CD4-positive, alpha-beta T cell treated with Interleukin-17A for 1 hour (primary cell): ENCODE data around the gene PLEKHA4.
"Not testable (repeated sequence)": the region's sequence is repeated elsewhere in the genome, so short reads cannot be mapped to it uniquely, and the experiment has no call there.

Experiments
- DNase-seq: peaks from one replicate; pipeline ENCODE4 v3.0.0-alpha.2; 2020

PLEKHA4 gene, protein sequence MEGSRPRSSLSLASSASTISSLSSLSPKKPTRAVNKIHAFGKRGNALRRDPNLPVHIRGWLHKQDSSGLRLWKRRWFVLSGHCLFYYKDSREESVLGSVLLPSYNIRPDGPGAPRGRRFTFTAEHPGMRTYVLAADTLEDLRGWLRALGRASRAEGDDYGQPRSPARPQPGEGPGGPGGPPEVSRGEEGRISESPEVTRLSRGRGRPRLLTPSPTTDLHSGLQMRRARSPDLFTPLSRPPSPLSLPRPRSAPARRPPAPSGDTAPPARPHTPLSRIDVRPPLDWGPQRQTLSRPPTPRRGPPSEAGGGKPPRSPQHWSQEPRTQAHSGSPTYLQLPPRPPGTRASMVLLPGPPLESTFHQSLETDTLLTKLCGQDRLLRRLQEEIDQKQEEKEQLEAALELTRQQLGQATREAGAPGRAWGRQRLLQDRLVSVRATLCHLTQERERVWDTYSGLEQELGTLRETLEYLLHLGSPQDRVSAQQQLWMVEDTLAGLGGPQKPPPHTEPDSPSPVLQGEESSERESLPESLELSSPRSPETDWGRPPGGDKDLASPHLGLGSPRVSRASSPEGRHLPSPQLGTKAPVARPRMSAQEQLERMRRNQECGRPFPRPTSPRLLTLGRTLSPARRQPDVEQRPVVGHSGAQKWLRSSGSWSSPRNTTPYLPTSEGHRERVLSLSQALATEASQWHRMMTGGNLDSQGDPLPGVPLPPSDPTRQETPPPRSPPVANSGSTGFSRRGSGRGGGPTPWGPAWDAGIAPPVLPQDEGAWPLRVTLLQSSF

DNA sequence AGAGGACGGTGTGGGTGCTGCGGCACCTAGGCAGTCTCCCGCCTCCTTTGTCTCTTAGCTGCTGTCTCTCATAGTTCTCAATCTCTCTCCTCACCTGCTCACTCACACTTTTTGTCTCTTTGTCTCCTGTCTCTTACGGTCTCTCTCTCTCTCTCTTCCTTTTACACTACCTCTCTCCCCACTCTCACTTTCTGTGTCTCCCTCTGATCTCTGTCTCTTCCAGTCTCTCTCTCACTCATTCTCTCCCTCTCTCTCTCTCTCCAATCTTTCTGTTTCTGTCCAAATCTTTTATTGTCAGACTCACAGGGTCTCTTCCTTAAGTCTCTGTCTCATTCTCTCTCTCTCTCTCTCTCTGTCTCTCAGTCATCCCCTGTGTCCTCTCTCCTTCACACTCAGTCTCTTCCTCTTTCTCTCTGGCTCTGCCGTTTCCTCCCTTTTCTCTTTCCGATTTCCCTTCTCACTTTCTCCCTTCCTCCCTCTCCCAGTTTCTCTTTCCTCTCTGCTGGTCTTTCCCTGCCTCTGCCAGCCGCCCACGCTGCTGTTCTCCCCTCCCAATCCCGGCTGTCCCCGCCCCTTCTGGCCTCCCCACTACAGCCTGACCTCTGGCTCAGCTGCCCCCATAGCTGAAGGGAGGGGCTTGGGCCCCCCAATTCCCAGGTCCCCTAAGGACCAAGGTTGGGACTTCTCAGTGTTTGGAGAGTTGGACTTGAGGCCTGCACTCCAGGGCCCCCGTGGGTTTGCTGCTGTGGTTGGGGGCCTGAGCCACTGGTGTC is at the start of gene PLEKHA4:
PLEKHA4 (minus strand) TSS at position 504 of the 773 bp plus-strand sequence. CDS start 997 bp downstream, outside the sequence.
- no peak for DNase-seq

DNA sequence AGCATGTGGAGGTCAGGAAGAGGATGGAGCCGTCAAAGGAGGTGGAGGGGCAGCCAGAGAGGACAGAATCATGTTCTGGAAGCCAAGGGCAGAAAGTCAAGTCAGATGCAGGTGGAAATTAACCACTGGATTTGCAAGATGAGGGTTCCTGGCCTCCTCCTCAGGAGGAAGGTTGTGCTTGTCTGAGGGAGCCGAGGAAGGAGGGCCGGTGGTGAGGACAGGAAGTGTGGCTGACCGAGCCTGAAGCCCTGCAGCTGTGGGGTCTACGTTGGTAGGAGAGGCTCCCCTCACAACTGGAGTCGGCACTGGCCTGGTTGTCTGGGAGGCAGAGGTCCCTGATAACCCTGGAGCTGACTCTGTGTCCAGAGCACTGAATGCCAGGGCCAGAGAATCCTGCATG is 49.7 kb upstream of the PLEKHA4 start:
- DNase-seq, result no peak

DNA sequence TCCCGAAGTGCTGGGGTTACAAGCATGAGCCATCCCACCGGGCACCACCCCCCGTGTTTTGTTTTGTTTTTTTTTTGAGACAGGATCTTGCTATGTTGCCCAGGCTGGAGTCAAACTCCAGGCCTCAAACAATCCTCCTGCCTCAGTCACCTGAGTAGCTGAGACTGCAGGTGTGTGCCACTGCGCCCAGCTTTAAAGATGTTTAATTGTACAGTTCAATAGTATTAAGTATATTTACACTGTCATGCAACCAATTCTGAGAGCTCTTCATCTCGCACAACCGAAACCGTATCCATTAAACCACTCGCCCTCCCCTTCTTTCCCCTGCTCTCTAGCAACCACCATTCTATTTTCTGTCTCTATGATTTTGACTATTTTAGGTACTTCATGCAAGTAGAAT is 47.3 kb upstream of the PLEKHA4 start:
- no peak for DNase-seq

DNA sequence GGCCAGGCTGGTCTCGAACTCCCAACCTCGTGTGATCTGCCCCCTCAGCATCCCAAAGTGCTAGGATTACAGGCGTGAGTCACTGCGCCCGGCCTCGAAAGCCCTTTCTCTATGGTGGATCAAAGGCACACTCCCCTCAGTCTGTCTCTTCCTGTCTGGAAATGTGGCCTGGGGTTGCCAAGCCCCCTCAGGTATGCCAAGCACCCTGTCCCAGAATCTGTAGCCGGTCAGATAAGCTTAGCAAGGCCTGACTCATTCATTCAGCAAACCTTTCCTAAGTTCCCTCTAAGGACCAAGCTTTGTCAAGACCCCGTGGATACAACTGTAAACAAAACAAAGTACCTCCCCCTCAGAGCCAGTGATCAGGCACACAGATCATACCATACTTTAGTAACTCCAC is 45.8 kb upstream of the PLEKHA4 start:
- DNase-seq, result no peak

DNA sequence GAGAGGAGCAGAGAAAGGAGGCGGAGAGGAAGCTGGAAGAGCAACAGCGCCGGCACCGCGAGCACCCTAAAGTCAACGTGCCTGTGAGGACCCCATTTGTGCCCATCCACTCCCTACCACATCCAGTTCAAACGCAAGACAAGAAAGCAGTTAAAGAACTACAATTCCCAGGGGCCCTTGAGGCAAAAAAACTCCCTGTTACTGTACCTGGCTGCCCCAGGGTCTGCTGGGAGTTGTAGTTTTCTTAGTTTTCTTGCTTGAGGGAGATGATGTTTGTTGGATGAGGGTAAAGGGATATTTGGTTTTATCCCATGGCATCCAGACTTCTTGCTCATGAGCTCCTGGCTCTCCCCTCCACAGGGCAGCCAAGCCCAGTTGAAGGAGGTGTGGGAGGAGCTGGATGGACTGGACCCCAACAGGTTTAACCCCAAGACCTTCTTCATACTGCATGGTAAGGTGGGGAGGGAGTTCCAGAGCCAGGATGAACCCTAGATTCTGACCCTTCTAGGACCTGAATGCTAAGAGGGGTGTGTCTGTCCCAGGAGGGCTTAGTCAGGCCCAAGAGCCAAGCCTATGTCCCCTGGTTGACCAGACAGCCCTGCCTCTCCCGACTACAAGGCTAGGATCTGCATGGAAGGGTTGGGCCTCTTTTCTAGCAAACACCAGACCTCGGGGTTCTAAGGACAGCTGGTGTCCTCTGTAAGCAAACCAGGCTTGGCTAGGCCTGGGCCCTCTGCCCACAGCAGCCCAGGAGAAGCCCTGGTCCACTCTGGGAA is 44.9 kb upstream of the PLEKHA4 start:
- peak; percentile 49 for DNase-seq

DNA sequence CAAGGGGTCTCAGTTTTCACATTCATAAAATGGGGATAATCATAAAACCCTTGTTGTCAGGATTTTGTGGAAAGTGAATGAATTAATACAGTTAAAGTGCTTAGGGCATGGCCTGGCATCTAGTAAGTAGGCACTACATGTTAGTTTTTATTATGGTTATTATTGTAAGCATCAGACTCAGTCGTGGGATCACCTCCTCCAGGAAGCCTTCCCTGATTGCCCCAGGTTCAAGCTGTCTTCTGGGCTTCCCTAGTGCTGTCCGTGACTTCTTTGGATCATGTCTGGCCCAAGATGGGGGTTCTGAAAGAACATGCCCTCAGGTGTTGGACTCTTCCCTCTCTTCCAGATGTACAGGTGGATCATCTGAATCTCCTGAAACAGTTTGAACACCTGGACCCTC is 42.4 kb upstream of the PLEKHA4 start:
- no peak for DNase-seq

DNA sequence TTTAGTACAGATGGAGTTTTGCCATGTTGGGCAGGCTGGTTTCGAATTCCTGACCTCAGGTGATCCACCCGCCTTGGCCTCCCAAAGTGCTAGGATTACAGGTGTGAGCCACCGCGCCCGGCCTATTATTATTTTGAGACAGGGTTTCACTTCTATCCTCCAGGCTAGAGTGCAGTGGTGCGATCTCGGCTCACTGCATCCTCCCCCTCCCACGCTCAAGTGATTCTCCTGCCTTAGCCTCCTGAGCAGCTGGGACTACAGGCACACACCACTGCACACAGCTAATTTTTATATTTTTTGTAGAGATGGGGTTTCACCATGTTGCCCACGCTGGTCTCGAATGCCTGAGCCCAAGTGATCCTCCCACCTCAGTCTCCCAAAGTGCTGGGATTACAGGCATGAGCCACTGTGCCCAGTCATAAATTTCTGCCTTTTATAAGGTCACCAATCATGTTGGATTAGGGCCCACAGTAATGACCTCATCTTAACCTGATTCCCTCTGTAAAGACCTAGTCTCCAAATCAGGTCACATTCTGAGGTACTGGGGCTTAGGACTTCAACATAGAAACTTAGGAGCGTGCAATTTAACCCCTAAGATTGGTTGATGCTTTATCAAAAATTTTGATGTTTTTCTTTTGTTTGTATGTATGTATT is 41.1 kb upstream of the PLEKHA4 start:
- DNase-seq, result not testable (repeated sequence)

DNA sequence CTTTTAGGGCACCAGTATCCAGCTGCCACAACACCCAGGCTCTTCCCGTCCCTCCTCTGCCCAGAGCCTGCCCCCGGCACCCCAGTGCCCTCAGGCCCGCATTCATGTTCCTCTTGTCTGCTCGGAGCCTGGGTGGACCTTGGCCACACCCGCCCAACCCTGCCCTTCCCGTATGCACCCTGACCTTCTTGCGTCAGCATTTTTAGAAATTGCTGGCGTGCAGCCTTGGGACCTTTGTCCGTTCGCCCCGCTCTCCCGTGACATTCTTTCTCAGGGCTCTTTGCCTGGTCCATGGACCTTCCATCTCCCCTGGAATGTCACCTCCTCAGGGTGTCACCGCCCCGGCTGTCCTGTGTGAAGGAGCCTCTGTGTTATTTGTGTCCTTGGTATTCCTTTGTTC is 39.3 kb upstream of the PLEKHA4 start:
- no peak for DNase-seq

DNA sequence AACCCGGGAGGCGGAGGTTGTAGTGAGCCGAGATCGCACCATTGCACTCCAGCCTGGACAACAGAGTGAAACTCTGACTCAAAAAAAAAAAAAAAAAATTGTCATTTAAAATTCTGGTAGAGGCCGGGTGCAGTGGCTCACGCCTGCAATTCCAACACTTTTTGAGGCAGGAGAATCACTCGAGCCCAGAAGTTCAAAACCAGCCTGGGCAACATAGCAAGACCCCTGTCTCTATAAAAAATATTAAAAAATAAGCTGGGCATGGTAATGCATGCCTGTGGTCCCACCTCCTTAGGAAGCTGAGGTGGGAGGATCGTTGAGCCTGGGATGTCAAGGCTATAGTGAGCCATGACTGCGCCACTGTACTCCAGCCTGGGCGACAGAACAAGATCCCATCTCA is 37.9 kb upstream of the PLEKHA4 start:
- DNase-seq, result no peak

DNA sequence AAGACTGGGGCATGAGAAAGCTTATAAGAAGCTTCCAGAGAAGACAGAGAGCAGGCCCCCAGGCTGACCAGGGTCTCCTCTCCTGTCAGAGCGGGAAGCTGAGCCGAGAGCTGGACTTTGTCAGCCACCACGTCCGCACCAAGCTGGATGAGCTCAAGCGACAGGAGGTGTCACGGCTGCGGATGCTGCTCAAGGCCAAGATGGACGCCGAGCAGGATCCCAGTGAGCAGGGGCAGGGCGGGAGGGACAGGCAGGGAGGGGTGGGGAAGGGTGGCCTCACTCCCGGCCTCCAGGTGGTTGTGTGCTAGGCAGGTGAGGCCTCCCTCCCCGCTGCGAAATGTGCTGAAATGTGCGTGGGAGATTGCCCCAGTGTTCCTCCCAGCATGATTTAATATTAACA is 37.2 kb upstream of the PLEKHA4 start:
- no peak for DNase-seq

DNA sequence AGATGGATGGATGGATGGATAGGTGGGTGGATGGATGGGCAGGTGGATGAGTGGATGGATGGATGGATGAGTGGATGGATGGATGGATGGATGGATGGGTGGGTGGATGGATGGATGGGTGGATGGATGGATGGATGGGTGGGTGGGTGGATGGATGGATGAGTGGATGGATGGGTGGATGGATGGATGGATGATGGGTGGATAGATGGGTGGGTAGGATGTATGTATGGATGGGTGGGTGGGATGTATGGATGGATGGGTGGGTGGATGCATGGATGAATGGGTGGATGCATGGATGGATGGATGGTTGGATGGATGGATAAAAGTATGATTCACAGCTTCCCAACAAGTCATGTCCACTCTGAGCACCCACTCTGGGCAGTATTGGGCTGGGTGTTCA is 35.4 kb upstream of the PLEKHA4 start:
- not testable (repeated sequence) for DNase-seq

DNA sequence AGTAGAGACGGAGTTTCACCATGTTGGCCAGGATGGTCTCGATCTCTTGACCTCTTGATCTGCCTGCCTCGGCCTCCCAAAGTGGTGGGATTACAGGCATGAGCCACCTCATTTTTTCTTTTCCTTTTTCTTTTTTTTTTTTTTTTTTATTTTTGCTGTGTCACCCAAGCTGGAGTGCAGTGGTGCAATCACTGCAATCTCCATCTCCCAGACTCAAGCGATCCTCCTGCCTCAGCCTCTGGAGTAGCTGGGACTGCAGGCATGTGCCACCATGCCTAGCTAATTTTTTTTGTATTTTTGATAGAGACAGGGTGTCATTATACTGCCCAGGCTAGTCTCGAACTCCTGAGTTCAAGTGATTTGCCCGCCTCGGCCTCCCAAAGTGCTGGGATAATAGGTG is 33.9 kb upstream of the PLEKHA4 start:
- not testable (repeated sequence) for DNase-seq

DNA sequence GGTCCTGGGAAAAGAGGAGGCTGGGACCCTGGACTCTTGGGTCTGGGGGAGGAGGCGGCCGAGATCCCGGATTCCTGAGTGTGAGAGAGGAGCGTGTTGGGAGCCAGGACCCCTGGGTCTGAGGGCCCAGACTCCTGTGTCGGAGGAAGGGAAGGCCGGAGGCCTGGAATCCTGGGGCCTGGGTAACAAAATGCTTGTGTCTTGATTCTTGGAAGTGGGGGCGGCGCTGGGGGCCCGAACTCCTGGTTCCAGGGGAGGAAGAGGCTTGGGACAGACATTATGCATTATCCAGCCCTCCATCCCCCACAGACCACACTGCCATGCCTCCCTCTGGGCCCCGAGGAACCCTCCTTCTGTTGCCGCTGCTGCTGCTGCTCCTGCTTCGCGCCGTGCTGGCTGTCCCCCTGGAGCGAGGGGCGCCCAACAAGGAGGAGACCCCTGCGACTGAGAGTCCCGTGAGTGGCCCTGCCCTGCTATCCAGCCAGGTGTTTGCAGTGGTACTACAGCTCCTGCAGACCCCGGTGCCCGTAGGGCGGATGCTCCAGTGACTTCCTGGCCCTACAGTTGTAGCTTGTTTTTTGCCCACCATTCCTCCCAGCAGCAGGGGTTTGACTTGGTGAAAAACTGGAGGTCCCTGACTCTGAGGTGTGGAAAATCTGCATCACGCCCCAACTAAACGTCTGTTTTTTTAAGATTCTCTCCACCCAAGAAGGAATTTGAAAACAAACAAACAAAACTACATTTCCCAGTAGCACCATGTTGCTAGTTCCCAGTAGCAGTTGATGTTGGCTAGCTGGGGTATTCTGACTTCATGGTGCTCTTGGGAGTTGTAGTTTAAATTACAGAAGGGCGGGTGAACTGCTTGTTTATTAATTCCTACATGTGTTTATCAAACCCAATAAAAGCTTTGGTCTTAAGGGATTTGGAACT is 32.3 kb upstream of the PLEKHA4 start:
- DNase-seq, result peak; percentile 56

DNA sequence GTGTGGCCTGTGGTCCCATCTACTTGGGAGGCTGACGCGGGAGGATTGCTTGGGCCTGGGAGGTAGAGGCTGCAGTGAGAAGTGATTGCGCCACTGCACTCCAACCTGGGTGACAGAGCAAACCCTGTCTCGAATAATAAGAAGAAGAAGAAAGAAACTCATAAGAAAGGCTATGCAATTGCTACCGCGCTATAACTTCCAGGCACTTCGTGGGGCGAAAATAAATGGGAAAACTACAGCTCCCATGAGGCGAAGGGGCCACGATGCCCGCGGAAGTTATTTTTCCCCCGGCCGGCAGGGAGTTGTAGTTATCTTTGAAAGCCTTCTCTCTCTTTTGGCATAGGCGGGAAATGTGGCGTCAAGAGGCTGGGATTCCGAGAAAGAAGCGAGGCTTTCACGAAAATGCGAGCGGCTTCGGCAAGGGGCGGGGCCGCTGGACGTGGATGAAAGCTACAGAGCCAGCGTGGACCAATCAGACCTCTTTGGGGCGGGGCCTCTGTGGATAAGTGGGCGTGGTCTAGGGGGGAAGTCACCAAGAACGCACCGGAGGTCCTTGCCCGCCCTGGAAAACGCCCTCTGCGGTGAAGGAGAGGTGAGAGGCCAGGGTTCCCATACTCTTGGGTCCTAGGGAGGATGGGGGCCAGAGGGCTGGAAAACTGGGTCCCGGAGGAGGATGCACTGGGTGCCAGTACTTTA is 31.5 kb upstream of the PLEKHA4 start, which contains the start of gene NUCB1:
NUCB1 (plus strand) TSS at position 532 of the 696 bp plus-strand sequence. CDS start 485 bp downstream, outside the sequence.
- peak; percentile 99 for DNase-seq

DNA sequence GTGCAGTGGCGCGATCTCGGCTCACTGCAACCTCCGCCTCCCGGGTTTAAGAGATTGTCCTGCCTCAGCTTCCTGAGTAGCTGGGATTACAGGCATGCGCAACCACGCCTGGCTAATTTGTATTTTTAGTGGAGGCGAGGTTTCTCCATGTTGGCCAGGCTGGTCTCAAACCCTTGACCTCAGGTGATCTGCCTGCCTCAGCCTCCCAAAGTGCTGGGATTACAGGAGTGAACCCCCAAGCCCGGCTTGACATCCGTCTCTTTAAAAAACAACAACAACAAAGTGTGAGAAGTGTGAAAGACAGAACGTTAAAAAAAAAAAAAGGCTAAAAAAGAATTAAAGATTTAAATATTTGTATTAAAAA is 31.0 kb upstream of the PLEKHA4 start:
- DNase-seq, result not testable (repeated sequence)

DNA sequence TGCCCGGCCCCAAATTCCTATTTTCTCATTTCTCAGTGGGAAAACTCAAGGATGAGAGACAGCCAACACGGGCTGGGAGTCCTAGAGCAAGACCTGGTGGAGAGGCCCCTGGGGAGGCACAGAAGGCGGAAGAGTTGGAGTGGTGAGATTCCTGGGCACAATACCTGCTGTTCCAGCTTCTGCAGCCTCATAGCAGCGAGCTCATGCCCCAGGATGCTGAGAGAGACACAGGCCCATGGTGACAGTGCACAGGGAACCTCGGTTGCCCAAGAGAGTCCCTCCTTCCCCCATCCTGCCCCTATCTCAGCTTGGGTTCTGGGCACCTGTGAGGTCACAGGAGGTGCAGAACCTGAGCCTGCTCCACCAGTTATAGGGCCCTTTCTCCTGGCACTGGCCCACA is 28.8 kb upstream of the PLEKHA4 start:
- DNase-seq, result no peak

DNA sequence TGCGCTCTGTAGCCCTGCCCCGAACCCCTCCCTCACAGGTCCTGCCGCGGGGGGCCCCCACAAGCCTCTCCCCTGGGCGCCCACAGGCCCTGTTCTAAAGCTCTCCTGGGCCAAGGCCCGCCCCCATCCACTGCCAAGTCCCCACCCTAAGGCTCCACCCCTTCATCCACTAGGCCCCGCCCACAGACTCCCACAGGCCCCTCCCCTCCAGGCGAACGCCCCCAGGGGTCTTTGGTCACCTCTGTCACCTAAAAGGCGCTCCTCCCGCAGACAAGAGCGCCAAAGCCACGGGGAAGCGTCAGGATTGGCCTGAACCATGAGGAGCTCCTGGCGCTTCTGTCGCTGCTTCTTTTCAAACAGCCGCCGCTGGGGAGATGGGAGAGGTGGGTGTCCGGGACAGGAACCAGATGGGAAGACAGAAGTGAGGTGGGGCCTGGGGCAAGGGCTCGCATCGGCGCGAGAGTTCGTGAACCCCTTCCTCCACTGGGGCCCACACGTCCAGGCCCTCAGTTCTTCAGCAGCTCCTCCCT is 27.8 kb upstream of the PLEKHA4 start:
- DNase-seq, result peak; percentile 56

DNA sequence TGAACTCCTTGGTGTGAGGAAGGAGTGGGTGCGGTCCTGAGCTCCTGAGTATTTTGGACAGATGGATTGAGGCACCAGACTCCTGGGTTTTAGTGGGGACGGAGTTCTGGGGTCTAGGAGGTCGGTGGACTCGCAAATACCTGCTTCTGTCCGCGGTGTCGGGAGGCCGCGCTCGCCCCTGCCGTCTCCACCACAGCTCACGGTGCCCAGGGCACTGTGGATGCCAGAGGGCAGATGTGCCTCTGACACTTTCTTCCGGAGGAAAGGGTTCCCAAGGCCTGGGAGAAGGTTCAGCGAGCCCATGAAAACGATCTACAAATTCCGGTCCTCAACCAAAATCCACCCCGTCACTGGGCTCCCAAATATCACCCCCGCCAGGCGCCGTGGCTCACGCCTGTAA is 26.8 kb upstream of the PLEKHA4 start:
- DNase-seq, result no peak

DNA sequence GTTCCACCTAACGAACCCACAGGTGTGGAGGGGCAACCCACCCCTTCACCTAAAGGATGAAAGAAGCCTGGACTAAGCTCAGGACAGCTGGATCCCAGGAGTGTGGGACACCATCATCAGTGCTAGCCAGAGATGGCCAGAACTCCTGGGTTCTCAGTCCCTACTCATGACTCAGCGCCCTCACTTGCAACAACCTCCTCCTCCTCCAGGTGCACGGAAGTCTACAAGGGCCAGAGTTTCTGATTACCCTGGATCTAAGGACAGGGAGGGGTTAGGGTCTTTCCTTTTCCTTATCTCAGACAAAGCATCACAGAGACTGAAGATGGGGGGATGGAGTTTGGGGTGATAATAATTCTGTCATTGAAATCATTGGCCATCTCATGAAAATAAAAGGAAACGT is 22.1 kb upstream of the PLEKHA4 start:
- no peak for DNase-seq

DNA sequence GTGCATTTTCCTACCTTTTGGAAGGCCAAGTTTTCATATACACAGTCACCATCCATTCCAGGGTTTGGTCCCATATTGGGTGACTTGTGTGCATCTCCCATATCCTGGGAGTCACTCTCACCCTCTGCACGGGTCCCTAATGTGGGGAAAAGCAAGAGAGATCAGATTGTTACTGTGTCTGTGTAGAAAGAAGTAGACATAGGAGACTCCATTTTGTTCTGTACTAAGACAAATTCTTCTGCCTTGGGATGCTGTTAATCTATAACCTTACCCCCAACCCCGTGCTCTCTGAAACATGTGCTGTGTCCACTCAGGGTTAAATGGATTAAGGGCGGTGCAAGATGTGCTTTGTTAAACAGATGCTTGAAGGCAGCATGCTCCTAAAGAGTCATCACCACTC is 21.1 kb upstream of the PLEKHA4 start:
- DNase-seq, result not testable (repeated sequence)
